K562 (cell line): Measurements from ENCODE around the gene SNX20. TPM values are rescaled to one million over a fixed set of nuclear protein-coding genes. Genes with fewer than 3 reads are reported as not detected.

ENCODE experiments used
- ATAC-seq: fragments of 200-7000 bp; cut with Tn5 transposase; 3 replicates; pipeline ENCODE4 v1.9.1; 2020; ENCODE audit warnings: moderate library complexity
- BruUV-seq: library from RNA; stranded (reverse); fragments of 400-500 nt; replicated peaks from 2 replicates; lab custom pipeline; 2021; lab: Mats Ljungman, UMichigan
- CTCF ChIA-PET: fragments of 300-600 bp; formaldehyde crosslinking; extraction: SDS; loops from one replicate; lab custom pipeline; 2021; ENCODE audit warnings: low intra/inter-chr PET ratio; lab: Yijun Ruan, JAX
- POLR2A ChIA-PET: fragments of 300-600, 350-650 bp; sonication (Branson Sonifier 250); formaldehyde crosslinking; extraction: SDS; loops from one replicate; lab custom pipeline; 2021; ENCODE audit warnings: antibody characterized with exemption, inconsistent platforms; lab: Yijun Ruan, JAX
- DNase-seq, 4 experiments: peaks; one replicate each; pipeline versions ENCODE4 v3.0.0 to v3.0.0-alpha.2; 2011 to 2018; ENCODE audit warnings: low spot score in 3 of 4, mixed read lengths in 3 of 4; ENCODE audit errors: extremely low read depth in 1 of 4
- FAIRE-seq: peaks from 2 replicates; lab custom pipeline; 2011; peaks lifted over from hg19 to GRCh38; lab: Jason Lieb, UNC
- H2AFZ ChIP-seq: 2 replicates; pipeline ENCODE4 v1.6.0; 2011; ENCODE audit warnings: low read depth, low read length, control low read depth, inconsistent platforms
- H3K27ac ChIP-seq: fragments of 200-600 bp; 3 replicates; pipeline ENCODE4 v1.8.0; 2011; ENCODE audit warnings: low read depth, mild to moderate bottlenecking, control low read depth, inconsistent platforms, low read length, moderate library complexity, mixed read lengths; ENCODE audit errors: extremely low read depth
- H3K27me3 ChIP-seq, 2 experiments: fragments of 300-600 bp in 1 of 2; 2 replicates in 1 of 2; 3 replicates in 1 of 2; pipeline versions ENCODE4 v1.6.0 to v1.8.0; 2011; ENCODE audit warnings: inconsistent platforms in 2 of 2, low read length in 2 of 2, mild to moderate bottlenecking in 1 of 2, mixed read lengths in 1 of 2, moderate library complexity in 1 of 2; ENCODE audit not compliant: control insufficient read depth in 2 of 2, insufficient read depth in 2 of 2
- H3K36me3 ChIP-seq: fragments of 300-600 bp; 3 replicates; pipeline ENCODE4 v1.8.0; 2011; ENCODE audit warnings: mild to moderate bottlenecking, low read length, inconsistent platforms; ENCODE audit not compliant: control insufficient read depth, insufficient read depth
- H3K4me1 ChIP-seq, 2 experiments: fragments of 200-600 bp in 1 of 2; replicated peaks in 1 of 2; 2 replicates in 1 of 2; 3 replicates in 1 of 2; pipeline versions ENCODE4 v1.5.1 to v1.8.0; 2011; ENCODE audit warnings: inconsistent platforms in 2 of 2, low read length in 2 of 2, mild to moderate bottlenecking in 1 of 2, mixed read lengths in 1 of 2, moderate library complexity in 1 of 2; ENCODE audit not compliant: control insufficient read depth in 2 of 2, insufficient read depth in 2 of 2
- H3K4me2 ChIP-seq: 2 replicates; pipeline ENCODE4 v1.6.1; 2011; ENCODE audit warnings: low read length, control low read depth, inconsistent platforms, mixed read lengths; ENCODE audit not compliant: insufficient read depth
- H3K4me3 ChIP-seq: fragments of 200-600 bp; sonication (generic), shearing (Covaris generic); 2 replicates; pipeline ENCODE4 v1.5.1; 2016; ENCODE audit warnings: control low read depth, inconsistent platforms
- H3K79me2 ChIP-seq: fragments of 200-600 bp; 3 replicates; pipeline ENCODE4 v1.8.0; 2011; ENCODE audit warnings: low read length, inconsistent platforms; ENCODE audit not compliant: control insufficient read depth, insufficient read depth
- H3K9ac ChIP-seq, 2 experiments: 2 replicates each; pipeline versions ENCODE4 v1.6.0 to v1.6.1; 2011; ENCODE audit warnings: low read depth in 2 of 2, low read length in 2 of 2, control low read depth in 1 of 2, inconsistent platforms in 1 of 2, mild to moderate bottlenecking in 1 of 2, mixed read lengths in 1 of 2; ENCODE audit not compliant: insufficient read depth in 1 of 2
- H3K9me1 ChIP-seq: one replicate; pipeline ENCODE4 v1.6.0; 2011; ENCODE audit warnings: inconsistent platforms, mild to moderate bottlenecking, low read length, moderate library complexity; ENCODE audit not compliant: control insufficient read depth, insufficient read depth
- H3K9me3 ChIP-seq: replicated peaks from 2 replicates; pipeline ENCODE4 v1.5.1; 2011; ENCODE audit warnings: low read depth, low read length, inconsistent platforms; ENCODE audit not compliant: control insufficient read depth, insufficient read depth
- H4K20me1 ChIP-seq: replicated peaks from 2 replicates; pipeline ENCODE4 v1.6.1; 2011; ENCODE audit warnings: low read length, inconsistent platforms, mixed read lengths; ENCODE audit not compliant: control insufficient read depth, insufficient read depth
- BMI1 ChIP-seq: fragments of 150-350 bp; IDR thresholded peaks from 2 replicates; pipeline ENCODE4 v1.6.1; 2014; ENCODE audit warnings: low read length
- CBFA2T3 ChIP-seq: fragments of 450-650 bp; IDR thresholded peaks from 2 replicates; pipeline ENCODE4 v1.6.1; 2017
- CBX1 ChIP-seq: sonication (generic); IDR thresholded peaks from 2 replicates; pipeline ENCODE4 v1.6.1; 2016; ENCODE audit warnings: antibody characterized with exemption, low read depth, mild to moderate bottlenecking
- CBX3 ChIP-seq, 2 experiments: IDR thresholded peaks; 1 replicate in 1 of 2; 2 replicates in 1 of 2; pipeline ENCODE4 v1.6.1; 2012; ENCODE audit warnings: inconsistent platforms in 2 of 2, low read length in 2 of 2, borderline replicate concordance in 1 of 2, control low read depth in 1 of 2
- CHCHD3 ChIP-seq: fragments of 250-450 bp; sonication (Bioruptor Pico); IDR thresholded peaks from 2 replicates; pipeline ENCODE4 v2.1.2; 2022; ENCODE audit warnings: mild to moderate bottlenecking
- ELK1 ChIP-seq: sonication (generic); formaldehyde crosslinking; IDR thresholded peaks from 2 replicates; pipeline ENCODE4 v1.8.1; 2022; ENCODE audit warnings: missing genetic modification reagents
- NELFE ChIP-seq: IDR thresholded peaks from 2 replicates; pipeline ENCODE4 v1.6.1; 2011; ENCODE audit warnings: mild to moderate bottlenecking; ENCODE audit not compliant: insufficient read depth, insufficient read length
- PTTG1 ChIP-seq: fragments of 450-650 bp; IDR thresholded peaks from 2 replicates; pipeline ENCODE4 v1.6.1; 2016; ENCODE audit warnings: low read depth, mild to moderate bottlenecking, missing genetic modification characterization, missing compliant biosample characterization
- SAFB2 ChIP-seq: fragments of 200-400 bp; formaldehyde crosslinking; IDR thresholded peaks from 2 replicates; pipeline ENCODE4 v1.6.1; 2018; ENCODE audit warnings: borderline replicate concordance, low read length, low read depth, moderate library complexity; ENCODE audit not compliant: severe bottlenecking
- TBL1XR1 ChIP-seq, 2 experiments: IDR thresholded peaks; 2 replicates each; pipeline ENCODE4 v1.6.1; 2012; ENCODE audit warnings: improper control_type of control experiment in 2 of 2, low read length in 2 of 2, mild to moderate bottlenecking in 1 of 2
- XRCC3 ChIP-seq: fragments of 450-650 bp; IDR thresholded peaks from 2 replicates; pipeline ENCODE4 v1.6.1; 2017; ENCODE audit warnings: mild to moderate bottlenecking, moderate library complexity
- ZNF134 ChIP-seq: fragments of 250-450 bp; sonication (Bioruptor Pico); conservative IDR thresholded peaks from 2 replicates; pipeline ENCODE4 v1.4.0; 2020
- ZNF140 ChIP-seq: fragments of 250-450 bp; sonication (Bioruptor Pico); IDR thresholded peaks from 2 replicates; pipeline ENCODE4 v1.8.0; 2021; ENCODE audit warnings: moderate library complexity, mild to moderate bottlenecking, inconsistent platforms
- ZNF408 ChIP-seq: fragments of 250-450 bp; sonication (Bioruptor Pico); IDR thresholded peaks from 2 replicates; pipeline ENCODE4 v1.4.0; 2020; ENCODE audit warnings: low read depth, mild to moderate bottlenecking, moderate library complexity
- ZNF780A ChIP-seq: fragments of 250-450 bp; sonication (Bioruptor Pico); IDR thresholded peaks from 2 replicates; pipeline ENCODE4 v1.5.0; 2021; ENCODE audit warnings: mild to moderate bottlenecking
- WGBS: fragments of 100-300 bp; shearing (Covaris generic); methylation state at CpG from one replicate; pipeline ENCODE4 v1.1.6; 2016; ENCODE audit warnings: low coverage, mixed read lengths; ENCODE audit not compliant: insufficient coverage; ENCODE audit errors: missing lambda C conversion rate; 5-methylcytosine and 5-hydroxymethylcytosine counted together
- in situ Hi-C: fragments of 300-500 bp; cut with MboI; formaldehyde crosslinking; loops from 4 replicates; pipeline ENCODE4 v1.15.0; 2018; ENCODE audit warnings: inconsistent platforms, mixed read lengths
- intact Hi-C: fragments of 100-400 bp; cut with micrococcal nuclease; formaldehyde crosslinking; loops from 2 replicates; pipeline ENCODE4 v1.14.2; 2022
- polyA plus RNA-seq, 8 experiments: library from polyadenylated mRNA; depleted of rRNA in 4 of 8; stranded (reverse) in 5 of 8; unstranded in 3 of 8; fragments of >200 nt; fragmentation: Nextera tagmentation in 2 of 8; fragmentation: Illumina TruSeq in 1 of 8; extraction: Ambion mirVana in 2 of 8; extraction: Trizol in 1 of 8; gene quantifications; 2 replicates each; pipeline versions ENCODE4 v1.2.1 to v1.2.3, GENCODE V29; 2011 to 2014; ENCODE audit warnings: inconsistent platforms in 1 of 8, missing spikeins in 1 of 8
- total RNA-seq, 7 experiments: library from RNA; depleted of rRNA in 6 of 7; stranded (reverse); fragments of >200 nt in 6 of 7; fragmentation: Illumina TruSeq in 2 of 7; extraction: Trizol in 2 of 7; gene quantifications; 2 replicates each; pipeline versions ENCODE4 v1.2.1 to v1.2.3, GENCODE V29; 2011 to 2021; ENCODE audit warnings: low replicate concordance in 1 of 7
- TF ChIP-seq, protein P1 (sequence below): fragments of 450-650 bp; IDR thresholded peaks from 2 replicates; pipeline ENCODE4 v1.6.1; 2016; ENCODE audit warnings: antibody characterized with exemption

SNX20 gene
- total and polyA plus RNA-seq, 9 of the 15 experiments (the other 6 are each of a cell fraction or from before 2014, with no cell fraction given) = 0.04 to 0.07 TPM; not detected in 7

DNA sequence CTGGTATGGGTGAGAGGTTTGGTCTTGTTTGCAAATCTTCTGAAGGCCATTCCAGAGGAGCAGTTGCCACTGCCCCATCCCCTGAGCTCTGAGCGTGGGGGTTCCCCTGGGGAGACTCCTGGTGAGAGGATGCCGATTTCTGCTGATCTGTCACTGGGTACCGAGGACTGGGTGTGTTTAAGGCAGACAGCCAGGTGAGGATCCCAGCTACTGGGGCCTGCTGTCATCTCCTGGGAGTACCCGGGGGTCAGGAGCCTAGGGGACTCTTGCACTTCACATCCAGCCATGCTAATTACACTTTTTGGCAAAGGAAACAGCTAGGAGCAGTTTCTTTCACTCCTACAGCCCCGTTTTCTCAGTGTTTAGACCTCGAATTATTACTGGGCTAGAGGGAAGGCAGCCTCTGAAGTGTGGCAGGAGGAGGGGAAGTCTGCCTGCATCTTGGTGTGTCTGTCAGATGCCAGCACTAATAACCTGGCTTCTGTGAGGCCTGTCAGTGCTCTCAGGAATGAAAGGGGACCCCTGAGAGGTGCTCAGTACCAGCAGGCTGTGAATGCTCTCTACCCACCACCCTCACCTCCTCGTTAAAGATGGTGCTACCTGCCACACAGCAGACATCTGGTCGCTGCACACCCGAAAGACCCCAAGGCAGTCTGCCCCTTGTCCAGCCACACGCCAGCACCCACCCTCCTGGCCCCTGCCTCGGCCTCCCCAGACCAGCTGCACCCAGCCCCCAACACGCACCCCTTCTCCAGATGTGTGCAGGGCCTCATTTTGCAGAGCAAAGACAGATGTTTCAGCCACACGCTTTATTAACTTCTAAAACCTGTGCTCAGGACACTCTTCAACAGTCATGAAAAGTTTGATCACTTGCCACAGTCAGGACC is 43.2 kb downstream of the SNX20 start:
- no peak for FAIRE-seq
- Histone ChIP-seq H3K79me2 (no peaks in the 10 kb centered on the region), H3K27me3 (peaks cover 2 to 39% of the 10 kb centered on the region in 2 experiments; a peak in 4 of 5 replicates), H3K27ac (no peak overlapping the region), H3K9me3 (no peaks in the 10 kb centered on the region), H3K9me1 (no peaks in the 10 kb centered on the region), H3K36me3 (no peaks in the 10 kb centered on the region), H4K20me1 (0 out of 2 replicates have a peak, but pooled peaks cover 5% of the 10 kb centered on the region), H3K9ac (no peak overlapping the region), H3K4me1 (peaks cover 0 to 7% of the 10 kb centered on the region in 2 experiments; a peak in 2 of 5 replicates), H3K4me2 (no peak overlapping the region), H2AFZ (no peak overlapping the region), H3K4me3 (no peak overlapping the region)
- CTCF ChIA-PET = no interaction called here
- no peak for TF ChIP-seq ZNF780A (CRISPR knock-in tag)
- no peak for TF ChIP-seq ZNF408
- TF ChIP-seq ZNF140 (CRISPR knock-in tag) = no peak
- TF ChIP-seq CBX3 (IDR thresholded peaks at IDR 0.05; ENCODE audit: borderline replicate concordance in 1 of 2, low read length in 2 of 2) = no peak
- no peak for TF ChIP-seq BMI1
- TF ChIP-seq CHCHD3 = no peak
- TF ChIP-seq, protein P1, sequence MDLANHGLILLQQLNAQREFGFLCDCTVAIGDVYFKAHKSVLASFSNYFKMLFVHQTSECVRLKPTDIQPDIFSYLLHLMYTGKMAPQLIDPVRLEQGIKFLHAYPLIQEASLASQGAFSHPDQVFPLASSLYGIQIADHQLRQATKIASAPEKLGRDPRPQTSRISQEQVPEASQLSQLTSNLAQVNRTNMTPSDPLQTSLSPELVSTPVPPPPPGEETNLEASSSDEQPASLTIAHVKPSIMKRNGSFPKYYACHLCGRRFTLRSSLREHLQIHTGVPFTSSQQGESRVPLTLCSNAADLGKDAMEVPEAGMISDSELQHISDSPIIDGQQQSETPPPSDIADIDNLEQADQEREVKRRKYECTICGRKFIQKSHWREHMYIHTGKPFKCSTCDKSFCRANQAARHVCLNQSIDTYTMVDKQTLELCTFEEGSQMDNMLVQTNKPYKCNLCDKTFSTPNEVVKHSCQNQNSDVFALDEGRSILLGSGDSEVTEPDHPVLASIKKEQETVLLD = no peak
- no peak for TF ChIP-seq NELFE
- TF ChIP-seq ELK1 (CRISPR knock-in tag) = no peak
- no peak for TF ChIP-seq TBL1XR1 (IDR thresholded peaks at IDR 0.05; ENCODE audit: low read length in 2 of 2)
- no peak for TF ChIP-seq CBX1
- TF ChIP-seq ZNF134 (CRISPR knock-in tag) = no peak
- no peak for TF ChIP-seq CBFA2T3
- TF ChIP-seq SAFB2 = no peak
- TF ChIP-seq PTTG1 (tag) = no peak
- TF ChIP-seq XRCC3 = no peak
- POLR2A ChIA-PET = interaction anchor here (0.6 kb wide), 1 partner anchor 449 kb away, joined by 3 read pairs; no protein-coding TSS in a partner anchor
- no peak for DNase-seq
- no TSS peak for BruUV-seq
- in situ Hi-C loops = no loop called here
- 3% methylated on average over 13 of the region's 13 CpGs for WGBS
- ATAC-seq = no peak
- intact Hi-C loops = no loop called here
